HCT116 (cell line): ENCODE measurements around the gene PROSER2.

ENCODE experiments used
- CEBPB ChIP-seq: IDR thresholded peaks from 2 replicates; pipeline ENCODE4 v1.6.1; 2012; ENCODE audit warnings: low read depth
- CTCF ChIP-seq, 3 experiments: fragments of 200-600 bp in 1 of 3; sonication (generic) in 1 of 3; IDR thresholded peaks in 2 of 3; conservative IDR thresholded peaks in 1 of 3; 2 replicates each; pipeline ENCODE4 v1.5.1; 2012 to 2017; ENCODE audit warnings: low read depth in 2 of 3, low read length in 2 of 3, antibody characterized with exemption in 1 of 3, borderline replicate concordance in 1 of 3, control low read depth in 1 of 3, mild to moderate bottlenecking in 1 of 3, mixed read lengths in 1 of 3, mixed run types in 1 of 3, moderate library complexity in 1 of 3; ENCODE audit not compliant: insufficient read depth in 1 of 3
- EZH2 ChIP-seq: fragments of 200-600 bp; sonication (generic); IDR thresholded peaks from 2 replicates; pipeline ENCODE4 v1.6.1; 2017; ENCODE audit warnings: antibody characterized with exemption, mixed run types
- JUND ChIP-seq: IDR thresholded peaks from 2 replicates; pipeline ENCODE4 v1.6.1; 2012
- POLR2A ChIP-seq: IDR thresholded peaks from 2 replicates; pipeline ENCODE4 v1.7.0; 2011; ENCODE audit warnings: borderline replicate concordance; ENCODE audit not compliant: insufficient read depth, insufficient read length; ENCODE audit errors: extremely low read depth
- POLR2AphosphoS5 ChIP-seq: IDR thresholded peaks from 2 replicates; pipeline ENCODE4 v1.6.1; 2011; ENCODE audit warnings: mild to moderate bottlenecking, low read depth, low read length, moderate library complexity
- RAD21 ChIP-seq: IDR thresholded peaks from 2 replicates; pipeline ENCODE4 v1.6.1; 2012; ENCODE audit warnings: low read depth, mild to moderate bottlenecking
- SP1 ChIP-seq: IDR thresholded peaks from 2 replicates; pipeline ENCODE4 v1.6.1; 2012; ENCODE audit warnings: low read depth
- TF ChIP-seq, protein P1 (sequence below): IDR thresholded peaks from 2 replicates; pipeline ENCODE4 v1.6.1; 2012; ENCODE audit warnings: low read depth
- TF ChIP-seq, protein P2 (sequence below): IDR thresholded peaks from 2 replicates; pipeline ENCODE4 v1.6.1; 2012

DNA sequence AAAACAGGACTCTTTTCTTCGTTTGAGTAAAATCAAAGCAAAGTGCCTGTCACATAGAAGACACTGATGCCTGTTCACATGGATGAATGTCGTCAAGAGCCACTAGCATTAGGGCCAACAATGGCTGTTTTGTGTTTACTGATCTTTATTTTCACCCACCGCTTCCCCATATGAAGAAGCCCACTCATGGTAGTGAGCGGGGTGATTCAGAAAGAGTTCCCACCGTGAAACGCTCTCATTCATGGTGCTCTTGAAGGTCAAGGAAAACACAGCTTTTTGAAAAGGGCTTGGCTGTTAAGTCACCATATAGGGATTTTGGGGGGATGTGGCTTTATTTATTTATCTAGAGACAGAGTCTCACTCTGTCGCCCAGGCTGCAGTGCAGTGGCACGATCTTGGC, 12.5 kb downstream of the PROSER2 start:
- TF ChIP-seq POLR2AphosphoS5: no peak
- TF ChIP-seq RAD21: no peak
- TF ChIP-seq CTCF (IDR thresholded peaks at IDR 0.05 in 2 of 3, conservative IDR thresholded peaks at IDR 0.05 in 1 of 3; ENCODE audit: borderline replicate concordance in 1 of 3, insufficient read depth in 1 of 3, low read depth in 2 of 3, low read length in 2 of 3): no peak
- TF ChIP-seq JUND: no peak
- no peak for TF ChIP-seq SP1
- no peak for TF ChIP-seq POLR2A
- TF ChIP-seq, protein P1, sequence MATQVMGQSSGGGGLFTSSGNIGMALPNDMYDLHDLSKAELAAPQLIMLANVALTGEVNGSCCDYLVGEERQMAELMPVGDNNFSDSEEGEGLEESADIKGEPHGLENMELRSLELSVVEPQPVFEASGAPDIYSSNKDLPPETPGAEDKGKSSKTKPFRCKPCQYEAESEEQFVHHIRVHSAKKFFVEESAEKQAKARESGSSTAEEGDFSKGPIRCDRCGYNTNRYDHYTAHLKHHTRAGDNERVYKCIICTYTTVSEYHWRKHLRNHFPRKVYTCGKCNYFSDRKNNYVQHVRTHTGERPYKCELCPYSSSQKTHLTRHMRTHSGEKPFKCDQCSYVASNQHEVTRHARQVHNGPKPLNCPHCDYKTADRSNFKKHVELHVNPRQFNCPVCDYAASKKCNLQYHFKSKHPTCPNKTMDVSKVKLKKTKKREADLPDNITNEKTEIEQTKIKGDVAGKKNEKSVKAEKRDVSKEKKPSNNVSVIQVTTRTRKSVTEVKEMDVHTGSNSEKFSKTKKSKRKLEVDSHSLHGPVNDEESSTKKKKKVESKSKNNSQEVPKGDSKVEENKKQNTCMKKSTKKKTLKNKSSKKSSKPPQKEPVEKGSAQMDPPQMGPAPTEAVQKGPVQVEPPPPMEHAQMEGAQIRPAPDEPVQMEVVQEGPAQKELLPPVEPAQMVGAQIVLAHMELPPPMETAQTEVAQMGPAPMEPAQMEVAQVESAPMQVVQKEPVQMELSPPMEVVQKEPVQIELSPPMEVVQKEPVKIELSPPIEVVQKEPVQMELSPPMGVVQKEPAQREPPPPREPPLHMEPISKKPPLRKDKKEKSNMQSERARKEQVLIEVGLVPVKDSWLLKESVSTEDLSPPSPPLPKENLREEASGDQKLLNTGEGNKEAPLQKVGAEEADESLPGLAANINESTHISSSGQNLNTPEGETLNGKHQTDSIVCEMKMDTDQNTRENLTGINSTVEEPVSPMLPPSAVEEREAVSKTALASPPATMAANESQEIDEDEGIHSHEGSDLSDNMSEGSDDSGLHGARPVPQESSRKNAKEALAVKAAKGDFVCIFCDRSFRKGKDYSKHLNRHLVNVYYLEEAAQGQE: no peak
- no peak for TF ChIP-seq EZH2
- TF ChIP-seq CEBPB: no peak
- TF ChIP-seq, protein P2, sequence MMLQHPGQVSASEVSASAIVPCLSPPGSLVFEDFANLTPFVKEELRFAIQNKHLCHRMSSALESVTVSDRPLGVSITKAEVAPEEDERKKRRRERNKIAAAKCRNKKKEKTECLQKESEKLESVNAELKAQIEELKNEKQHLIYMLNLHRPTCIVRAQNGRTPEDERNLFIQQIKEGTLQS: no peak
